ENCODE data around the gene PYDC1.

Gene PYDC1

GRCh38 chr16:31216422-31217135 lies at the start of gene PYDC1:
PYDC1 (minus strand) TSS chr16:31217135; CDS start chr16:31217028, 107 bp downstream.
- TF ChIP-seq CTCF (IDR thresholded peaks at IDR 0.05; ENCODE audit: poor library complexity, severe bottlenecking): no peak
- DNase-seq (ENCODE audit: low spot score): no peak
- H3K36me3 ChIP-seq (ENCODE audit: low read depth): no peaks in the 10 kb centered on the region
- H3K27ac ChIP-seq (ENCODE audit: poor library complexity, severe bottlenecking): no peak within 1 kb of the TSS
- H3K9me3 ChIP-seq (ENCODE audit: severe bottlenecking): no peaks in the 10 kb centered on the region
- H3K4me3 ChIP-seq (ENCODE audit: severe bottlenecking): no peak within 1 kb of the TSS
- H3K27me3 ChIP-seq (ENCODE audit: insufficient read depth, poor library complexity, severe bottlenecking): peaks cover 30% of the 10 kb centered on the region
- no peak for ATAC-seq (ENCODE audit: low read depth)
- H3K4me1 ChIP-seq (ENCODE audit: insufficient read depth, poor library complexity, severe bottlenecking): no peaks in the 10 kb centered on the region

GRCh38 chr16:31265329-31266245 lies 48.7 kb upstream of the PYDC1 start:
- Histone ChIP-seq H3K27ac (ENCODE audit: poor library complexity, severe bottlenecking) (no peak overlapping the region), H3K4me1 (ENCODE audit: insufficient read depth, poor library complexity, severe bottlenecking) (peaks cover 2% of the 10 kb centered on the region), H3K36me3 (ENCODE audit: low read depth) (no peaks in the 10 kb centered on the region), H3K4me3 (ENCODE audit: severe bottlenecking) (no peak overlapping the region), H3K27me3 (ENCODE audit: insufficient read depth, poor library complexity, severe bottlenecking) (no peaks in the 10 kb centered on the region), H3K9me3 (ENCODE audit: severe bottlenecking) (no peaks in the 10 kb centered on the region)
- TF ChIP-seq CTCF (IDR thresholded peaks at IDR 0.05; ENCODE audit: poor library complexity, severe bottlenecking): no peak
- DNase-seq (ENCODE audit: low spot score) (peak; percentile 78), ATAC-seq (ENCODE audit: low read depth) (peak; percentile 96)

DNA sequence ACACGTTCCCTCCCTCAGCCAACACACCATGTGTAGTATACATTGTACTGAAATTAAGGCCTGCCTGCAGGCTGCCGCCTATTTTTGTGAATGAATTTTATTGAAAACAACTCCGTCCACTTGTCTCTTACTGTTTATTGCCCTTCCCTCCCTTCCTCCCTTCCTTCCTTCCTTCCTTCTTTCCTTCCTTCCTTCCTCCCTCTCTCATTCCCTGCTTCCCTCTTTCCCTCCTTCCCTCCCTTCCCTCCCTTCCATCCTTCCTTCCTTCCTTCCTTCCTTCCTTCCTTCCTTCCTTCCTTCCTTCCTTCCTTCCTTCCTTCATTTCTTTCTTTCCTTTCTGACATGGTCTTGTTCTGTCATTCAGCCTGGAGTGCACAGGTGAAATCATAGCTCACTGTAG lies 45.1 kb upstream of the PYDC1 start:
- DNase-seq (ENCODE audit: low spot score): no peak
- Histone ChIP-seq H3K4me3 (ENCODE audit: severe bottlenecking) (no peak overlapping the region), H3K27ac (ENCODE audit: poor library complexity, severe bottlenecking) (no peak overlapping the region), H3K9me3 (ENCODE audit: severe bottlenecking) (no peaks in the 10 kb centered on the region), H3K27me3 (ENCODE audit: insufficient read depth, poor library complexity, severe bottlenecking) (no peaks in the 10 kb centered on the region), H3K4me1 (ENCODE audit: insufficient read depth, poor library complexity, severe bottlenecking) (peaks cover 2% of the 10 kb centered on the region), H3K36me3 (ENCODE audit: low read depth) (no peaks in the 10 kb centered on the region)
- no peak for ATAC-seq (ENCODE audit: low read depth)
- TF ChIP-seq CTCF (IDR thresholded peaks at IDR 0.05; ENCODE audit: poor library complexity, severe bottlenecking): no peak

DNA sequence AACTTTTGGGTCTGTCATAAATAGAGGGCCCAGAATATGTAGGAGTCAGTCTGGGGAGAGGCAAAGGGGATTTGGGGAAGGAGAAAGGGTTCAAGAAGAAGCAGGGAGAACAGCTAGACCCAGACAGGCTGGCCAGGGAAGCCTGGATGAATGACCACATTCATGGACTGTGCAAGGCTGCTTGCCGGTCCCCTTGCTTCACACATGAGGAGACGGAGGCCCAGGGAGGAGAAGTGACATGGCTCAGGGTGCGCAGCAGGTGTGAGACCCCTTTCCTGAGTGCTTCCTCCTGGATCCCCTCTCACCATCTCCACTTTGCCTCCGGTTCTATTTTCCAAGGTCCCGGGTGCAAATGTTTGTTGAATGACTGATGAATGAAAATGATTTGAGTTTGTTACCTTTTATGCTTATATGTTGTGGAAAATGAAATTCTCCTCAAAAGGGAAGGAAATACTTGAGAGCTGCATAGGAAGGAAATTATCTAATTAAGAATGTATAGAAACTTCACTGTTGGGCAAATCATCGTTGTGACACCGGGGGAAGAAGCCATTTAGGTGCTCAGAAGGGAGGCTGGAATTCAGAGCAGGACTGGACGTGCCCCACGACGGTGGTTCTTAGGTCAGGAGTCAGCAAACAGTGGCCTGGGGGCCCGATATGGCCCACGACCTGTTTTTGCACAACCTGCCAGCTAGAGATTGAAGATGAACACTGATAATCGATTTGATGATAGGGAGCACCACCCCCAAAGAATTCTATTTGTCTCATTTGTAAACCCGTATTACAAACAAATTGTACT lies 43.4 kb upstream of the PYDC1 start:
- Histone ChIP-seq H3K9me3 (ENCODE audit: severe bottlenecking) (no peaks in the 10 kb centered on the region), H3K4me3 (ENCODE audit: severe bottlenecking) (no peak overlapping the region), H3K27ac (ENCODE audit: poor library complexity, severe bottlenecking) (no peak overlapping the region), H3K4me1 (ENCODE audit: insufficient read depth, poor library complexity, severe bottlenecking) (no peaks in the 10 kb centered on the region), H3K27me3 (ENCODE audit: insufficient read depth, poor library complexity, severe bottlenecking) (no peaks in the 10 kb centered on the region), H3K36me3 (ENCODE audit: low read depth) (no peaks in the 10 kb centered on the region)
- no peak for TF ChIP-seq CTCF (IDR thresholded peaks at IDR 0.05; ENCODE audit: poor library complexity, severe bottlenecking)
- ATAC-seq (ENCODE audit: low read depth): no peak
- DNase-seq (ENCODE audit: low spot score): peak; percentile 42

All from RWPE2 (cell line).